ENCODE results near the gene CTBP2.

DNA sequence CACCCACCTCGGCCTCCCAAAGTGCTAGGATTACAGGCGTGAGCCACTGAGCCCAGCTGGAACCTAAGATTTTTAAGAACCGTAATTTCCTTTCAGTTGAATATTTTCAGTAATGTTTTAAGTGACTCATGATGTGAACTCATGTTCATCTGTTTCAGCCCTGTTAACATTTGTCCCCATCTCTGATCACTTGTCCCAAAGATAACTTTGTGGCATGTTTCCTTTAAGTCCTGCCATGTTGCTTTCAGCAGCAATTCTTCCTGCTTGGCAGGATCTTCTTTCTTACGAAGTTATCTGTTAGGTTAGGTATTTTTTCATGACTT, 199.2 kb downstream of the CTBP2 start:
- TF ChIP-seq, protein P1, sequence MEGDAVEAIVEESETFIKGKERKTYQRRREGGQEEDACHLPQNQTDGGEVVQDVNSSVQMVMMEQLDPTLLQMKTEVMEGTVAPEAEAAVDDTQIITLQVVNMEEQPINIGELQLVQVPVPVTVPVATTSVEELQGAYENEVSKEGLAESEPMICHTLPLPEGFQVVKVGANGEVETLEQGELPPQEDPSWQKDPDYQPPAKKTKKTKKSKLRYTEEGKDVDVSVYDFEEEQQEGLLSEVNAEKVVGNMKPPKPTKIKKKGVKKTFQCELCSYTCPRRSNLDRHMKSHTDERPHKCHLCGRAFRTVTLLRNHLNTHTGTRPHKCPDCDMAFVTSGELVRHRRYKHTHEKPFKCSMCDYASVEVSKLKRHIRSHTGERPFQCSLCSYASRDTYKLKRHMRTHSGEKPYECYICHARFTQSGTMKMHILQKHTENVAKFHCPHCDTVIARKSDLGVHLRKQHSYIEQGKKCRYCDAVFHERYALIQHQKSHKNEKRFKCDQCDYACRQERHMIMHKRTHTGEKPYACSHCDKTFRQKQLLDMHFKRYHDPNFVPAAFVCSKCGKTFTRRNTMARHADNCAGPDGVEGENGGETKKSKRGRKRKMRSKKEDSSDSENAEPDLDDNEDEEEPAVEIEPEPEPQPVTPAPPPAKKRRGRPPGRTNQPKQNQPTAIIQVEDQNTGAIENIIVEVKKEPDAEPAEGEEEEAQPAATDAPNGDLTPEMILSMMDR (IDR thresholded peaks at IDR 0.05): no peak
- TF ChIP-seq POLR2A (IDR thresholded peaks at IDR 0.05): no peak

Measured in right lobe of liver (tissue), 4 donors.